ENCODE data around the gene CLDN3. TPM values are rescaled to one million over a fixed set of nuclear protein-coding genes. Genes with fewer than 3 reads are reported as not detected.

CLDN3 gene
- total RNA-seq, 6 donors from 2014 or later = 21.9 to 95.0 (median 43.9) TPM

- DNase-seq = peak; percentile 99
- peaks cover 0 to 22% (median 16%) of the 10 kb centered on the region in 4 donors for H3K36me3 ChIP-seq
- H3K9me3 ChIP-seq = no peaks in the 10 kb centered on the region
- TF ChIP-seq POLR2AphosphoS5 (IDR thresholded peaks at IDR 0.05) (peak; percentile 93 to 96), POLR2A (IDR thresholded peaks at IDR 0.05) (peak in 3 of 4 donors; percentile 55 to 97 (median 81)), EP300 (IDR thresholded peaks at IDR 0.05) (peak in 1 of 4 donors; percentile 60)
- TF ChIP-seq, protein P1, sequence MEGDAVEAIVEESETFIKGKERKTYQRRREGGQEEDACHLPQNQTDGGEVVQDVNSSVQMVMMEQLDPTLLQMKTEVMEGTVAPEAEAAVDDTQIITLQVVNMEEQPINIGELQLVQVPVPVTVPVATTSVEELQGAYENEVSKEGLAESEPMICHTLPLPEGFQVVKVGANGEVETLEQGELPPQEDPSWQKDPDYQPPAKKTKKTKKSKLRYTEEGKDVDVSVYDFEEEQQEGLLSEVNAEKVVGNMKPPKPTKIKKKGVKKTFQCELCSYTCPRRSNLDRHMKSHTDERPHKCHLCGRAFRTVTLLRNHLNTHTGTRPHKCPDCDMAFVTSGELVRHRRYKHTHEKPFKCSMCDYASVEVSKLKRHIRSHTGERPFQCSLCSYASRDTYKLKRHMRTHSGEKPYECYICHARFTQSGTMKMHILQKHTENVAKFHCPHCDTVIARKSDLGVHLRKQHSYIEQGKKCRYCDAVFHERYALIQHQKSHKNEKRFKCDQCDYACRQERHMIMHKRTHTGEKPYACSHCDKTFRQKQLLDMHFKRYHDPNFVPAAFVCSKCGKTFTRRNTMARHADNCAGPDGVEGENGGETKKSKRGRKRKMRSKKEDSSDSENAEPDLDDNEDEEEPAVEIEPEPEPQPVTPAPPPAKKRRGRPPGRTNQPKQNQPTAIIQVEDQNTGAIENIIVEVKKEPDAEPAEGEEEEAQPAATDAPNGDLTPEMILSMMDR (IDR thresholded peaks at IDR 0.05) = no peak
- peaks cover 29 to 58% (median 33%) of the 10 kb centered on the region in 4 donors for H3K4me1 ChIP-seq
- H3K27ac ChIP-seq = peak within 1 kb of the TSS; percentile 87 to 97 (median 94)
- peak; percentile 91 to 95 for ATAC-seq (ENCODE audit: low FRiP score in 2 of 2)
- H3K4me3 ChIP-seq = peak within 1 kb of the TSS; percentile 81 to 99 (median 92)
- H3K27me3 ChIP-seq = no peaks in the 10 kb centered on the region
- 0 to 1% methylated on average over 29 to 49 of the region's 84 CpGs for WGBS, 2 donors
These were observed 31.3 kb downstream of the CLDN3 start, which contains the start of gene ABHD11 for GRCh38 chr7:73738612-73739386. Gene ABHD11 (minus strand): TSS chr7:73738802. CDS start chr7:73738770, 32 bp downstream.

- Histone ChIP-seq H3K4me3 (peak overlapping the region; percentile 81 to 99 (median 92)), H3K9me3 (no peaks in the 10 kb centered on the region), H3K27me3 (no peaks in the 10 kb centered on the region), H3K27ac (peak overlapping the region; percentile 87 to 97 (median 94)), H3K36me3 (peaks cover 0 to 22% (median 16%) of the 10 kb centered on the region in 4 donors), H3K4me1 (peaks cover 29 to 58% (median 33%) of the 10 kb centered on the region in 4 donors)
- DNase-seq (peak; percentile 70 to 88), ATAC-seq (ENCODE audit: low FRiP score in 2 of 2) (peak in 1 of 2 donors; percentile 63)
- 1 to 2% methylated on average over 21 to 23 of the region's 24 CpGs for WGBS, 2 donors
- TF ChIP-seq EP300 (IDR thresholded peaks at IDR 0.05) = no peak
- TF ChIP-seq POLR2A (IDR thresholded peaks at IDR 0.05) = no peak
- TF ChIP-seq POLR2AphosphoS5 (IDR thresholded peaks at IDR 0.05) = no peak
- TF ChIP-seq, protein P1 (IDR thresholded peaks at IDR 0.05) = no peak
These were observed 31.9 kb downstream of the CLDN3 start for GRCh38 chr7:73738220-73738611.

GRCh38 chr7:73737491-73738219, 32.4 kb downstream of the CLDN3 start:
- no peak for TF ChIP-seq POLR2AphosphoS5 (IDR thresholded peaks at IDR 0.05)
- TF ChIP-seq, protein P1 (IDR thresholded peaks at IDR 0.05) = no peak
- no peak for TF ChIP-seq POLR2A (IDR thresholded peaks at IDR 0.05)
- TF ChIP-seq EP300 (IDR thresholded peaks at IDR 0.05) = no peak
- H3K27me3 ChIP-seq = no peaks in the 10 kb centered on the region
- H3K9me3 ChIP-seq = no peaks in the 10 kb centered on the region
- peaks cover 0 to 22% (median 16%) of the 10 kb centered on the region in 4 donors for H3K36me3 ChIP-seq
- H3K27ac ChIP-seq = peak overlapping the region; percentile 87 to 97 (median 94)
- peak overlapping the region; percentile 81 to 99 (median 92) for H3K4me3 ChIP-seq
- ATAC-seq (ENCODE audit: low FRiP score in 2 of 2) (no peak), DNase-seq (no peak)
- H3K4me1 ChIP-seq = peaks cover 29 to 52% (median 31%) of the 10 kb centered on the region in 4 donors
- WGBS, 2 donors = 68 to 80% methylated on average over 10 to 15 of the region's 17 CpGs

DNA sequence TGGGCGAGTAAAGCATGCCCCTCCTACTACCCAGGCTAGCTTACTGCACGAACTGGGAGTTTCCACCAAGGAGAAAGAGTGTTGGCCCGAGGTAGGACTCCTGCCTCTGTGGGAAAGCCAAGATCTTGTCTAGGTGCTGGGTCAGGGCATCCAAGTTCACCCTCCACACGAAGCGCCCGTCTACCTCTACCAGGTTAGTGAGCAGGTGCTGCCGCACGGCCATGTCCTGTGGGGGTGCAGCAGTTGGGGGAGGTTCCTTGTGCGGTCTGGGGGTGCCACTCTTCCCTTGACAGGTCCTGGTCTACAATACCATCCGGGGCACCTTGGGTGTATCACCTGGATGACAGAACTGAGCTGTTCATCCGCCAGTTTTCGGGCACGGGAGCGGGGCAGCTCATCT, 33.2 kb downstream of the CLDN3 start:
- no peak for TF ChIP-seq EP300 (IDR thresholded peaks at IDR 0.05)
- no peak for TF ChIP-seq POLR2A (IDR thresholded peaks at IDR 0.05)
- no peak overlapping the region for H3K27ac ChIP-seq
- no peak overlapping the region for H3K4me3 ChIP-seq
- DNase-seq (no peak), ATAC-seq (ENCODE audit: low FRiP score in 2 of 2) (no peak)
- H3K36me3 ChIP-seq = peaks cover 0 to 22% (median 16%) of the 10 kb centered on the region in 4 donors
- no peaks in the 10 kb centered on the region for H3K27me3 ChIP-seq
- no peaks in the 10 kb centered on the region for H3K9me3 ChIP-seq
- peaks cover 23 to 47% (median 24%) of the 10 kb centered on the region in 4 donors for H3K4me1 ChIP-seq
- 95 to 96% methylated on average over 10 to 14 of the region's 14 CpGs for WGBS, 2 donors

DNA sequence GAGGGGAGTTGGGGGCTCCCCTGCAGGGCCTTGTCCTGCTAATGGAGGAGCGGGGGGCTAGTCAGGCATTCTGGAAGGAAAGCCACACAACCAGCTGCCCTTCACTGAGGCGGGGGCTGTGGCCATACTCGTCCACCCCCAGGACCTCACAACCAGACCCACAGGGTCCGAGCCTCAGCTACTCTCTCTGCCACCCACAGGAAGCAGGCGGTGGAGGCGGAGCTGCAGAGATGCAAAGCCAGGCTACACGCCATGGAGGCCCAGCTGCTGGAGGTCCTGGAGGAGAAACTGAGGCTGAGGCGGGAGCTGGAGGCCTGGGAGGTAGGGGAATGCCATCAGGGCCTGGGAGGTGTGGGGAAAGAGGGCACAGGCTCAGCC, 34.6 kb downstream of the CLDN3 start:
- ATAC-seq (ENCODE audit: low FRiP score in 2 of 2) (no peak), DNase-seq (no peak)
- TF ChIP-seq, protein P1 (IDR thresholded peaks at IDR 0.05) = no peak
- TF ChIP-seq POLR2AphosphoS5 (IDR thresholded peaks at IDR 0.05) (no peak), EP300 (IDR thresholded peaks at IDR 0.05) (no peak), POLR2A (IDR thresholded peaks at IDR 0.05) (no peak)
- Histone ChIP-seq H3K4me3 (peak overlapping the region in 1 of 4 donors; percentile 8), H3K36me3 (peaks cover 0 to 22% (median 16%) of the 10 kb centered on the region in 4 donors), H3K27ac (peak overlapping the region; percentile 78 to 88 (median 82)), H3K9me3 (no peaks in the 10 kb centered on the region), H3K4me1 (peaks cover 19 to 41% (median 24%) of the 10 kb centered on the region in 4 donors), H3K27me3 (no peaks in the 10 kb centered on the region)
- WGBS, 2 donors = 81 to 96% methylated on average over 6 to 7 of the region's 8 CpGs

Measured in upper lobe of left lung (tissue), 6 donors.